ENCODE results near the gene POU6F1.

POU6F1 gene

GRCh38 chr12:51160814-51161459 lies 56.9 kb downstream of the POU6F1 start:
- no peak for DNase-seq

- DNase-seq: no peak
Measured at GRCh38 chr12:51156245-51156765, 61.6 kb downstream of the POU6F1 start.

GRCh38 chr12:51152953-51153352 lies 64.9 kb downstream of the POU6F1 start:
- no peak for DNase-seq

- no peak for DNase-seq
Measured at GRCh38 chr12:51150777-51151176, 67.1 kb downstream of the POU6F1 start.

GRCh38 chr12:51147309-51147708 lies 70.6 kb downstream of the POU6F1 start:
- no peak for DNase-seq

- DNase-seq: no peak
Measured at GRCh38 chr12:51139292-51139844, 78.5 kb downstream of the POU6F1 start.
